HCT116 (cell line): ENCODE data around the gene TRIL. TPM values are rescaled to one million over a fixed set of nuclear protein-coding genes. Genes with fewer than 3 reads are reported as not detected.

Experiments used
- ATAC-seq: fragments of 200-7000 bp; cut with Tn5 transposase; 2 replicates; pipeline ENCODE4 v1.9.1; 2020; ENCODE audit warnings: mild to moderate bottlenecking, moderate library complexity
- BruUV-seq: library from RNA; stranded (reverse); fragments of 400-500 nt; replicated peaks from 2 replicates; lab custom pipeline; 2021; lab: Mats Ljungman, UMichigan
- CTCF ChIA-PET: fragments of 300-600 bp; sonication (Branson Sonifier 250); formaldehyde crosslinking; loops from one replicate; lab custom pipeline; 2021; ENCODE audit warnings: antibody characterized with exemption; lab: Charles Lee
- POLR2A ChIA-PET: fragments of 300-600, 350-600 bp; sonication (Branson Sonifier 250); formaldehyde crosslinking; loops from one replicate; lab custom pipeline; 2021; ENCODE audit warnings: antibody characterized with exemption; lab: Charles Lee
- RAD21 ChIA-PET, 2 experiments: fragments of 300-600 bp; sonication (Branson Sonifier 250); formaldehyde crosslinking; loops; one replicate each; lab custom pipeline; 2023; ENCODE audit warnings: low total read pairs in 2 of 2; ENCODE audit not compliant: uncharacterized antibody in 2 of 2, unreplicated experiment in 2 of 2, low non-redundant PET in 1 of 2; lab: Charles Lee
- DNase-seq: peaks from one replicate; pipeline ENCODE4 v3.0.0-alpha.2; 2010; ENCODE audit warnings: low read depth, low spot score
- H2AFZ ChIP-seq: fragments of 200-600 bp; shearing (Covaris generic), sonication (generic); 2 replicates; pipeline ENCODE4 v1.6.1; 2017; ENCODE audit warnings: low read depth, mixed run types, mixed read lengths, antibody characterized with exemption, low read length; ENCODE audit not compliant: poor library complexity, severe bottlenecking
- H3K27ac ChIP-seq: 2 replicates; pipeline ENCODE4 v1.5.1; 2012; ENCODE audit warnings: low read depth, low read length
- H3K27me3 ChIP-seq: fragments of 200-600 bp; sonication (generic); 2 replicates; pipeline ENCODE4 v1.6.1; 2016; ENCODE audit warnings: mixed run types, low read length, mixed read lengths; ENCODE audit not compliant: insufficient read depth
- H3K36me3 ChIP-seq, 2 experiments: fragments of 200-500 bp in 1 of 2; fragments of 200-600 bp in 1 of 2; sonication (Bioruptor generic) in 1 of 2; sonication (generic) in 1 of 2; 2 replicates each; pipeline versions ENCODE4 v1.5.1 to v1.6.1; 2014 to 2016; ENCODE audit warnings: low read length in 2 of 2, inconsistent platforms in 1 of 2, mixed read lengths in 1 of 2, mixed run types in 1 of 2; ENCODE audit not compliant: insufficient read depth in 2 of 2, control insufficient read depth in 1 of 2
- H3K4me1 ChIP-seq, 2 experiments: fragments of 200-600 bp in 1 of 2; sonication (generic) in 1 of 2; 2 replicates each; pipeline versions ENCODE4 v1.5.1 to v1.6.1; 2012 to 2017; ENCODE audit warnings: low read length in 2 of 2, inconsistent platforms in 1 of 2, mild to moderate bottlenecking in 1 of 2, mixed read lengths in 1 of 2, mixed run types in 1 of 2, moderate library complexity in 1 of 2; ENCODE audit not compliant: insufficient read depth in 2 of 2, control insufficient read depth in 1 of 2
- H3K4me2 ChIP-seq: fragments of 200-600 bp; sonication (generic); 2 replicates; pipeline ENCODE4 v1.6.1; 2017; ENCODE audit warnings: mixed run types, low read length, mixed read lengths
- H3K4me3 ChIP-seq, 2 experiments: fragments of 200-600 bp in 1 of 2; sonication (generic) in 1 of 2; replicated peaks in 1 of 2; 2 replicates each; pipeline ENCODE4 v1.5.1; 2011 to 2016; ENCODE audit warnings: low read length in 2 of 2, control low read depth in 1 of 2, low read depth in 1 of 2, mild to moderate bottlenecking in 1 of 2, mixed read lengths in 1 of 2, mixed run types in 1 of 2
- H3K79me2 ChIP-seq: fragments of 200-600 bp; sonication (generic); 2 replicates; pipeline ENCODE4 v1.6.1; 2017; ENCODE audit warnings: mild to moderate bottlenecking, mixed run types, low read length, moderate library complexity, mixed read lengths; ENCODE audit not compliant: insufficient read depth
- H3K9ac ChIP-seq: fragments of 200-600 bp; sonication (generic); 2 replicates; pipeline ENCODE4 v1.6.1; 2016; ENCODE audit warnings: low read length, mixed read lengths
- H3K9me2 ChIP-seq: fragments of 200-600 bp; sonication (generic), shearing (Covaris generic); 2 replicates; pipeline ENCODE4 v1.6.1; 2017; ENCODE audit warnings: mixed run types, mild to moderate bottlenecking, moderate library complexity; ENCODE audit not compliant: insufficient read depth
- H3K9me3 ChIP-seq, 2 experiments: fragments of 200-500 bp in 1 of 2; fragments of 200-600 bp in 1 of 2; sonication (Bioruptor generic) in 1 of 2; sonication (generic) in 1 of 2; 2 replicates each; pipeline ENCODE4 v1.6.1; 2014 to 2017; ENCODE audit warnings: low read length in 2 of 2, mixed read lengths in 2 of 2, inconsistent platforms in 1 of 2, low read depth in 1 of 2, mild to moderate bottlenecking in 1 of 2, mixed run types in 1 of 2, moderate library complexity in 1 of 2; ENCODE audit not compliant: control insufficient read depth in 1 of 2, insufficient read depth in 1 of 2
- H4K20me1 ChIP-seq: fragments of 200-600 bp; sonication (generic), shearing (Covaris generic); 2 replicates; pipeline ENCODE4 v1.6.1; 2017; ENCODE audit warnings: mixed run types, mild to moderate bottlenecking, moderate library complexity; ENCODE audit not compliant: insufficient read depth
- CBX3 ChIP-seq: IDR thresholded peaks from 2 replicates; pipeline ENCODE4 v1.6.1; 2012; ENCODE audit warnings: low read depth
- ELF1 ChIP-seq: IDR thresholded peaks from 2 replicates; pipeline ENCODE4 v1.6.1; 2012; ENCODE audit warnings: low read depth, borderline replicate concordance
- intact Hi-C: fragments of 100-400 bp; cut with micrococcal nuclease; formaldehyde crosslinking; loops from 2 replicates; pipeline ENCODE4 v1.10.0; 2022
- total RNA-seq: library from RNA; stranded (reverse); gene quantifications from one replicate; pipeline ENCODE4 v1.2.1, GENCODE V29; 2021; ENCODE audit not compliant: unreplicated experiment
- TF ChIP-seq, protein P1 (sequence below): IDR thresholded peaks from 2 replicates; pipeline ENCODE4 v1.6.1; 2011; ENCODE audit warnings: mild to moderate bottlenecking, low read length, moderate library complexity; ENCODE audit not compliant: insufficient replicate concordance; ENCODE audit errors: extremely low read depth
- TF ChIP-seq, protein P2 (sequence below), 3 experiments: fragments of 200-600 bp in 1 of 3; sonication (generic) in 1 of 3; IDR thresholded peaks in 2 of 3; conservative IDR thresholded peaks in 1 of 3; 2 replicates each; pipeline ENCODE4 v1.5.1; 2012 to 2017; ENCODE audit warnings: low read depth in 2 of 3, low read length in 2 of 3, antibody characterized with exemption in 1 of 3, borderline replicate concordance in 1 of 3, control low read depth in 1 of 3, mild to moderate bottlenecking in 1 of 3, mixed read lengths in 1 of 3, mixed run types in 1 of 3, moderate library complexity in 1 of 3; ENCODE audit not compliant: insufficient read depth in 1 of 3

Gene TRIL
- total RNA-seq, 1 experiment from 2014 or later: not detected

DNA sequence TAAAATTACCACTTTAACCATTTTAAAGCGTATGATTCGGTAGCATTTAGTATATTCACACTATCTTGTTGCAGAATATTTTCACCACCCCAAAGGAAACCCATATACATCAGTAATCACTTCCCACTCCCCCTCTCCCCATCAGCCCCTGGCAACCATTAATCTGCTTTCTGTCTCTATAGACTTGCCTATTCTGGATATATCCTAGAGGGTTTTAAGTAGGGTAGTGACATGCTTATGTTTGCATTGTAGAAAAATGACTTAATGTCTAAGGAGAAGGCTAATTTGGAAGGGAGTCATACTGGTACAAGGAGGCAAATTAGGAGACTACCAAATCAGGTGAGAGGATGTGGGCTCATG, 42.6 kb upstream of the TRIL start:
- no peaks in the 10 kb centered on the region for H3K4me1 ChIP-seq
- ATAC-seq (no peak), DNase-seq (no peak)
- H3K4me3 ChIP-seq: no peak overlapping the region
- H3K27me3 ChIP-seq: no peaks in the 10 kb centered on the region
- H3K9me2 ChIP-seq: no peaks in the 10 kb centered on the region
- no peak overlapping the region for H3K9ac ChIP-seq
- H3K79me2 ChIP-seq: no peaks in the 10 kb centered on the region
- CTCF ChIA-PET: no interaction called here
- POLR2A ChIA-PET: no interaction called here
- no peak overlapping the region for H2AFZ ChIP-seq
- no peaks in the 10 kb centered on the region for H3K36me3 ChIP-seq
- intact Hi-C loops: no loop called here
- no peaks in the 10 kb centered on the region for H4K20me1 ChIP-seq
- no peaks in the 10 kb centered on the region for H3K9me3 ChIP-seq
- no TSS peak for BruUV-seq
- RAD21 ChIA-PET: no interaction called here
- TF ChIP-seq ELF1 (no peak), CBX3 (no peak)
- TF ChIP-seq, protein P1, sequence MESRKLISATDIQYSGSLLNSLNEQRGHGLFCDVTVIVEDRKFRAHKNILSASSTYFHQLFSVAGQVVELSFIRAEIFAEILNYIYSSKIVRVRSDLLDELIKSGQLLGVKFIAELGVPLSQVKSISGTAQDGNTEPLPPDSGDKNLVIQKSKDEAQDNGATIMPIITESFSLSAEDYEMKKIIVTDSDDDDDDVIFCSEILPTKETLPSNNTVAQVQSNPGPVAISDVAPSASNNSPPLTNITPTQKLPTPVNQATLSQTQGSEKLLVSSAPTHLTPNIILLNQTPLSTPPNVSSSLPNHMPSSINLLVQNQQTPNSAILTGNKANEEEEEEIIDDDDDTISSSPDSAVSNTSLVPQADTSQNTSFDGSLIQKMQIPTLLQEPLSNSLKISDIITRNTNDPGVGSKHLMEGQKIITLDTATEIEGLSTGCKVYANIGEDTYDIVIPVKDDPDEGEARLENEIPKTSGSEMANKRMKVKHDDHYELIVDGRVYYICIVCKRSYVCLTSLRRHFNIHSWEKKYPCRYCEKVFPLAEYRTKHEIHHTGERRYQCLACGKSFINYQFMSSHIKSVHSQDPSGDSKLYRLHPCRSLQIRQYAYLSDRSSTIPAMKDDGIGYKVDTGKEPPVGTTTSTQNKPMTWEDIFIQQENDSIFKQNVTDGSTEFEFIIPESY: no peak
- TF ChIP-seq, protein P2, sequence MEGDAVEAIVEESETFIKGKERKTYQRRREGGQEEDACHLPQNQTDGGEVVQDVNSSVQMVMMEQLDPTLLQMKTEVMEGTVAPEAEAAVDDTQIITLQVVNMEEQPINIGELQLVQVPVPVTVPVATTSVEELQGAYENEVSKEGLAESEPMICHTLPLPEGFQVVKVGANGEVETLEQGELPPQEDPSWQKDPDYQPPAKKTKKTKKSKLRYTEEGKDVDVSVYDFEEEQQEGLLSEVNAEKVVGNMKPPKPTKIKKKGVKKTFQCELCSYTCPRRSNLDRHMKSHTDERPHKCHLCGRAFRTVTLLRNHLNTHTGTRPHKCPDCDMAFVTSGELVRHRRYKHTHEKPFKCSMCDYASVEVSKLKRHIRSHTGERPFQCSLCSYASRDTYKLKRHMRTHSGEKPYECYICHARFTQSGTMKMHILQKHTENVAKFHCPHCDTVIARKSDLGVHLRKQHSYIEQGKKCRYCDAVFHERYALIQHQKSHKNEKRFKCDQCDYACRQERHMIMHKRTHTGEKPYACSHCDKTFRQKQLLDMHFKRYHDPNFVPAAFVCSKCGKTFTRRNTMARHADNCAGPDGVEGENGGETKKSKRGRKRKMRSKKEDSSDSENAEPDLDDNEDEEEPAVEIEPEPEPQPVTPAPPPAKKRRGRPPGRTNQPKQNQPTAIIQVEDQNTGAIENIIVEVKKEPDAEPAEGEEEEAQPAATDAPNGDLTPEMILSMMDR (IDR thresholded peaks at IDR 0.05 in 2 of 3, conservative IDR thresholded peaks at IDR 0.05 in 1 of 3; ENCODE audit: borderline replicate concordance in 1 of 3, insufficient read depth in 1 of 3, low read depth in 2 of 3, low read length in 2 of 3): no peak
- TF ChIP-seq, all 23 proteins: peak for 0
- H3K27ac ChIP-seq: no peak overlapping the region
- H3K4me2 ChIP-seq: no peak overlapping the region
